Measurements from ENCODE around the gene ALKBH5.

Gene ALKBH5

GRCh38 chr17:18226284-18226945 is 42.8 kb downstream of the ALKBH5 start (continued):
- TF ChIP-seq ATF2 (tag by site-specific recombination; IDR thresholded peaks at IDR 0.05; ENCODE audit: low read depth) (no peak), ZNF23 (tag by site-specific recombination; IDR thresholded peaks at IDR 0.05; ENCODE audit: borderline replicate concordance) (no peak), GLI2 (tag by site-specific recombination; IDR thresholded peaks at IDR 0.05; ENCODE audit: borderline replicate concordance, low read depth) (no peak), ZNF473 (tag by site-specific recombination; IDR thresholded peaks at IDR 0.05) (no peak), ZBTB1 (tag by site-specific recombination; IDR thresholded peaks at IDR 0.05) (no peak), RBAK (tag by site-specific recombination; IDR thresholded peaks at IDR 0.05) (no peak), ZNF2 (tag by site-specific recombination; IDR thresholded peaks at IDR 0.05) (no peak), ZBTB48 (tag by site-specific recombination; IDR thresholded peaks at IDR 0.05) (0 out of 2 replicates have a peak, but pooled peaks have one; percentile 1), ZNF776 (tag by site-specific recombination; IDR thresholded peaks at IDR 0.05; ENCODE audit: borderline replicate concordance) (no peak), KLF1 (tag by site-specific recombination; IDR thresholded peaks at IDR 0.05) (0 out of 2 replicates have a peak, but pooled peaks have one; percentile 5), SP3 (tag by site-specific recombination; IDR thresholded peaks at IDR 0.05) (no peak), ZNF549 (tag by site-specific recombination; IDR thresholded peaks at IDR 0.05) (no peak), ZNF768 (tag by site-specific recombination; IDR thresholded peaks at IDR 0.05) (no peak), ZNF266 (tag by site-specific recombination; IDR thresholded peaks at IDR 0.05; ENCODE audit: low read depth) (no peak), HIC1 (tag by site-specific recombination; IDR thresholded peaks at IDR 0.05) (no peak), ZNF366 (tag by site-specific recombination; conservative IDR thresholded peaks at IDR 0.05) (no peak), PRDM10 (tag by site-specific recombination; IDR thresholded peaks at IDR 0.05) (0 out of 2 replicates have a peak, but pooled peaks have one; percentile 4), ZNF223 (tag by site-specific recombination; IDR thresholded peaks at IDR 0.05) (no peak), ZBTB20 (tag by site-specific recombination; IDR thresholded peaks at IDR 0.05) (peak; percentile 44; the same call in 1 of the 2 replicates), ZNF174 (tag by site-specific recombination; IDR thresholded peaks at IDR 0.05) (no peak), ZNF426 (tag by site-specific recombination; IDR thresholded peaks at IDR 0.05) (no peak), YY1 (tag by site-specific recombination; IDR thresholded peaks at IDR 0.05) (no peak), EGR2 (tag by site-specific recombination; IDR thresholded peaks at IDR 0.05; ENCODE audit: low read depth) (no peak), PATZ1 (tag by site-specific recombination; IDR thresholded peaks at IDR 0.05) (peak; percentile 18), ZIC2 (tag by site-specific recombination; IDR thresholded peaks at IDR 0.05) (peak; percentile 21; the same call in 1 of the 2 replicates), ZNF513 (tag by site-specific recombination; IDR thresholded peaks at IDR 0.05) (no peak), ZBTB26 (tag by site-specific recombination; optimal IDR thresholded peaks at IDR 0.05) (no peak), KLF16 (tag by site-specific recombination; IDR thresholded peaks at IDR 0.05) (no peak)

Measured in HEK293 (cell line).